ENCODE results near the gene MTMR10. TPM values are rescaled to one million over a fixed set of nuclear protein-coding genes. Genes with fewer than 3 reads are reported as not detected.

Gene MTMR10
- total RNA-seq (10 to 100 TPM; 41.2 to 42.0 TPM), total RNA-seq (19.3 to 90.7 (median 64.9) reads per million in 172 experiments)
- polyA plus RNA-seq (2013, experiment 1 of 2): 20.6 TPM
- polyA plus RNA-seq (2013, experiment 2 of 2): 25.0 TPM

DNA sequence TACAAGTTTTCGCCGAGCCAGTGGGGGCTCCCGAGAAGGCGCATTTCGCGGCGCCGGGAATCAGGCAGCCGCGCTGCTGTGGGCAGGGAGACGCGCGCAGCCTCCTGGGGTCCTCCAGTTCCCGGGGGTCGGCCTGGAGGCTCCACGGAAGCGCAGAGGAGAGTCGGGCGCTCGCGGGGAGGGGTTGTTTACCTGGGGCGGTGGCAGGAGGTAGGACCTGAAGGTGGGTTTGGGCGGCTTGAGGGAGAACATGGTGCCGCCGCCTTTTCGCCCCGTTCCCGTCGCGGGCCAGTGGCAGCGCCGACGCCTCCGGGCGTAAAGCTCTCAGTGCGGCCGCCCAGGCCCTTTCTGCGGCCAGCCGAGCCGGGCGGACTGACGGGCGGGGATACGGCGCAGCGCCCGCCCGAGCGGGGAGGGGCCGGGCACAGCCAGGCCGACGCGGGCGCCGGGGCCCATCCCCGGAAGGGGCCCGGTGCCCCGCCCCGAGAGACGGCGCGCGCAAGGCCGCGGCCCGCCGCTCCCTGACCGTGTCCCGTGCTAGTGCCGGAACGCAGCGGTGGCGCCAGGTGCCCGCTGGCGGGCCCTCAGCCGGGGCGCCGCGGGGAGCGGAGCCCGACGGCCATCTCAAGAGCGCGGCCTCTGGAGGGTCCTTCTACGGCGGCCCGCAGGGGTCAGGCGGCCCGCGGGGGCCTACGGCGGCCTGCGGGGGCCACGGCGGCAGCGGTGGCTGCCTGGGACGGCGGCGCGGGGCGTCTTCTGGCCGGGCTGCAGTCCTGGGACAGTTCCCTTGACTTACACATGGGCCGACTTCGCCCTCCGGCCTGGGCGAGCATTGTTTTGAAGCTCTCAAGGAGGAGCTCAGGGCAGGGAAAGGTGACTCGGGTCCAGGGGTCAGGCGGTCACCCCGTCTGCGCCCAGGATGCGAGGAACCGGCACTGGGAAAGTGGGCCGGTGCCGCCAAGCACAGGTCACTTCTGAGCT, at the start of gene MTMR10:
Gene MTMR10, minus strand, starts transcription at position 374 of the 981 bp plus-strand sequence. Its CDS starts 122 bp downstream, at position 252.
- ChIA-PET POLR2A (interaction anchor here (0.6 to 3.0 kb wide), 13 partner anchors 10 to 443 kb away, joined by 3 to 24 read pairs (median 3); partner anchors contain the start of gene KLF13), CTCF (no interaction called here)
- peak within 1 kb of the TSS; percentile 63 for H3K27ac ChIP-seq (ENCODE audit: low read depth in 1 of 2, low read length in 2 of 2)
- H3K27me3 Mint-ChIP-seq: no peaks in the 10 kb centered on the region
- no peaks in the 10 kb centered on the region for H3K9me3 ChIP-seq (ENCODE audit: control insufficient read depth in 1 of 2, insufficient read depth in 1 of 2, low read length in 2 of 2)
- H3K4me3 ChIP-seq (ENCODE audit: low read length): peak within 1 kb of the TSS; percentile 97
- no peaks in the 10 kb centered on the region for H3K9me3 Mint-ChIP-seq
- H3K4me1 ChIP-seq (ENCODE audit: insufficient read depth, low read length): peaks cover 21% of the 10 kb centered on the region
- peaks cover 34% of the 10 kb centered on the region for H3K4me1 Mint-ChIP-seq (ENCODE audit: low read depth)
- peak within 1 kb of the TSS; percentile 97 for H3K4me3 Mint-ChIP-seq
- H3K36me3 ChIP-seq (ENCODE audit: insufficient read depth, low read length): peaks cover 4% of the 10 kb centered on the region
- H3K27ac Mint-ChIP-seq: peak within 1 kb of the TSS; percentile 94
- no peak for TF ChIP-seq CTCF (IDR thresholded peaks at IDR 0.05)
- peak; percentile 45 to 88 (median 66) for DNase-seq
- peak; percentile 95 for ATAC-seq (ENCODE audit: poor library complexity)
- peaks cover 26% of the 10 kb centered on the region for H3K36me3 Mint-ChIP-seq (ENCODE audit: low read depth)
- H3K27me3 ChIP-seq (ENCODE audit: control insufficient read depth in 1 of 2, insufficient read depth in 2 of 2, low read length in 2 of 2): no peaks in the 10 kb centered on the region
- intact Hi-C loops (cut with DNase I, micrococcal nuclease): loop anchor here in 1 of 2 experiments (5.0 to 10.0 kb wide), 3 partner anchors 89 to 883 kb away; partner anchors contain the start of genes FAN1 and OTUD7A

DNA sequence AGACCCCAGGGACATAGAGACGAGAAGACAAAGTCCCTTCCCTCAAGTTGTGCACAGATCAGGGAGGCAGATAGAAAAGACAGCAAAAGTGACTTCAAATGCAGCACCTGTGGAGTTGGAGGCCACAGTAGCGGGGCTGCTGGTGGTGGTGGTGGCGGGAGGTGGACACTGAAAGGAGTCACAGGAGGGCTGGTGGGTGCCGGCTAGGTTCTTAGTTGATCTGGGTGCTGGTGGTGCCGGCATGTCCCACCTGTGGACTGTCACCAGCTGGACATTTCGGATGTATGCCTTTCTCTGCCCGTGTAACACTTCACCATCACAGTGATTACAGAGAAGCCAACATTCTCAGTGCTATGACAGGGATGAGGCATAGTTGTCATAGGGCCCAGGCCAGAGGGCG, 49.2 kb upstream of the MTMR10 start:
- Histone ChIP-seq H3K36me3 (ENCODE audit: insufficient read depth, low read length) (no peaks in the 10 kb centered on the region), H3K27me3 (ENCODE audit: control insufficient read depth in 1 of 2, insufficient read depth in 2 of 2, low read length in 2 of 2) (no peaks in the 10 kb centered on the region), H3K27ac (ENCODE audit: low read depth in 1 of 2, low read length in 2 of 2) (no peak overlapping the region), H3K4me1 (ENCODE audit: insufficient read depth, low read length) (no peaks in the 10 kb centered on the region), H3K9me3 (ENCODE audit: control insufficient read depth in 1 of 2, insufficient read depth in 1 of 2, low read length in 2 of 2) (no peaks in the 10 kb centered on the region), H3K4me3 (ENCODE audit: low read length) (no peak overlapping the region)
- ATAC-seq (ENCODE audit: poor library complexity) (no peak), DNase-seq (no peak)
- TF ChIP-seq CTCF (IDR thresholded peaks at IDR 0.05): no peak
- Mint-ChIP-seq H3K36me3 (ENCODE audit: low read depth) (no peaks in the 10 kb centered on the region), H3K27me3 (no peaks in the 10 kb centered on the region), H3K4me3 (no peak overlapping the region), H3K9me3 (no peaks in the 10 kb centered on the region), H3K27ac (no peak overlapping the region), H3K4me1 (ENCODE audit: low read depth) (no peaks in the 10 kb centered on the region)
- intact Hi-C loops (cut with DNase I, micrococcal nuclease): no loop called here
- ChIA-PET CTCF (no interaction called here), POLR2A (no interaction called here)

GRCh38 chr15:31039961-31040360, 48.5 kb upstream of the MTMR10 start:
- Histone ChIP-seq H3K4me1 (ENCODE audit: insufficient read depth, low read length) (no peaks in the 10 kb centered on the region), H3K27me3 (ENCODE audit: control insufficient read depth in 1 of 2, insufficient read depth in 2 of 2, low read length in 2 of 2) (no peaks in the 10 kb centered on the region), H3K9me3 (ENCODE audit: control insufficient read depth in 1 of 2, insufficient read depth in 1 of 2, low read length in 2 of 2) (no peaks in the 10 kb centered on the region), H3K36me3 (ENCODE audit: insufficient read depth, low read length) (no peaks in the 10 kb centered on the region), H3K27ac (ENCODE audit: low read depth in 1 of 2, low read length in 2 of 2) (no peak overlapping the region), H3K4me3 (ENCODE audit: low read length) (no peak overlapping the region)
- ChIA-PET POLR2A (interaction anchor here (1.2 kb wide), 1 partner anchor 49 kb away, joined by 5 read pairs; the partner anchor contains the start of gene MTMR10), CTCF (no interaction called here)
- no peak for TF ChIP-seq CTCF (IDR thresholded peaks at IDR 0.05)
- Mint-ChIP-seq H3K9me3 (no peaks in the 10 kb centered on the region), H3K4me3 (no peak overlapping the region), H3K4me1 (ENCODE audit: low read depth) (no peaks in the 10 kb centered on the region), H3K27me3 (no peaks in the 10 kb centered on the region), H3K36me3 (ENCODE audit: low read depth) (no peaks in the 10 kb centered on the region), H3K27ac (no peak overlapping the region)
- intact Hi-C loops (cut with DNase I, micrococcal nuclease): no loop called here
- ATAC-seq (ENCODE audit: poor library complexity) (no peak), DNase-seq (no peak)
